AG08395 (cell line): ENCODE measurements around the gene GOLT1B.

Source experiments
- DNase-seq: peaks from one replicate; pipeline ENCODE4 v3.0.0; 2012; ENCODE audit warnings: mixed read lengths, low spot score

Gene GOLT1B

DNA sequence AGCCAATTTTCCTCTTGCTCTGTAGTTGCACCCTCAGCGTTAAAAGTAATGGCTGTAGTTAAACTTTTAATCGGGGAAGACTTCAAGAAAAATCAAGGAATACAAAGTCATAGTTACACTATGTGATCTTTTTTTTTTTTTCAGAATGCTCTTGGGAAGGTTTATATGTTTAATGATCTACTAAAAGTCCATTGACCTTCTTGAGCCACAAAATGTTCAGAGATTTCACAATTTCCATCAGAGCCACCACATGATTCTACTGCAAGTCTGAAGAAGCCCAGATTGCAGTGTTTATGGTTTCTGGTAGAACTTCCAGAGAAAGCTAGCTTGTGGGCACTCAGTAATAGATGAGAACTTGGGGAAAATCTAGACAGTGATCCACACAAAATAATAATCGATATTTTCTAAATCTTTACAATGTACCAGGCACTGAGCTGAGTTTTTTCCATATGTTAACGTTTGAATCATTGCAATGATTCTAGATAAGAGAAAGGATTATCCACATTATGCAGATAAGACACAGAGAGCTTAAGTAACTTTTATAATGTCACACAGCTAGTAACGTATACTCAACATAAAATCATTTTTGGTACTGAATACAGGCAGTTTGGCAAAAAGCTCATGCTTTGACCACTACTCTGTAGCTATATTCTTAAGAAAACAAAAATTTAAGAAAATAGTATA is 64.8 kb downstream of the GOLT1B start:
- no peak for DNase-seq

GRCh38 chr12:21566907-21567394 is 65.4 kb downstream of the GOLT1B start:
- DNase-seq, result no peak
